Panc1 (cell line): ENCODE measurements around the gene POLR3E.

Source experiments
- CTCF ChIP-seq: fragments of 450-650 bp; IDR thresholded peaks from 2 replicates; pipeline ENCODE4 v1.5.1; 2017; ENCODE audit warnings: mild to moderate bottlenecking
- POLR2AphosphoS5 ChIP-seq: IDR thresholded peaks from 2 replicates; pipeline ENCODE4 v1.6.1; 2012; ENCODE audit warnings: mild to moderate bottlenecking, low read depth, low read length, moderate library complexity

GRCh38 chr16:22255335-22255734 is 41.9 kb upstream of the POLR3E start:
- TF ChIP-seq CTCF, result no peak
- TF ChIP-seq POLR2AphosphoS5, result no peak
